GM19452 (cell line): ENCODE measurements around the gene MCF2L.

ENCODE experiments used
- ATAC-seq: cut with Tn5 transposase; IDR thresholded peaks from one replicate; pipeline ENCODE4 v1.9.1; 2021; ENCODE audit not compliant: unreplicated experiment

Gene MCF2L

GRCh38 chr13:112947796-112948195, 21.2 kb upstream of the MCF2L start:
- no peak for ATAC-seq

GRCh38 chr13:112951674-112952371, 17.2 kb upstream of the MCF2L start:
- ATAC-seq, result no peak

DNA sequence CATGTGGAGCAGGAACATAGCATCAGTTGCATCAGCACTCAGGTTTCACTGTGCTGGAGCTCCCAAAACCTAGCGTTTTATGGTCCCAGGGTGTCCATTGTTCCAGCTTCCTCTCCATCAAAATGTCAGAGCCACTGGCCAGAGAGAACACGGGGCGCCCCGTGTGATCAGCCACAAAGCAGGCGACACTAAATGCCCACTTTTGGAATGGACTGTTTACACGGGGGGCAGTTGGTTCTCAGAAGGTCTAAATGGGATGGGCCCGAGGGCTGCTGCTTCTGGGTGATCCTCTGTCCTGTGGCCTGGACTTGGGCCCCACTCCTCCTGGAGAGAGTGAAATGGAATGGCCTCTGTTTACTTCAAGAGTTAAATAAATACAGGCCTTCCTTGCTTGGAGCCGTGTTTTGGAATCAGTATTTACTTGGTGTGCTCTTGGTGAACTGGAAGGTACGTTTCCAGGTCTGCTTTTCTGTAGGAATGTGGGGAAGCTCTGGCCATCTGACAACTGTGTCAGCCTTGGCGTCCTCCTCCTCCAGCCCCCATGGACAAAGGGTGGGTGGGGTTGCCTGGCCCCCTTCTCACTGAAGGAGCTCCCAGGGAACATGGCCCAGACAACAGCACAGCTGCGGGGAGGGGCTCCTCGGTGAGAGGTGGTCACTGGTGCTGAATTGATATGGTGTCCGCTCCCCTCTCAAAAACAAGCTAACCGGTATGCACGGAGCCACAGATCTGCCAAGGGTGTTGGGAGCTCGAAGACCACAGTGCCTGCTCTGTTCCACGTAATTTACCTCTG, 16.1 kb upstream of the MCF2L start:
- ATAC-seq, result no peak

- no peak for ATAC-seq
Measured at GRCh38 chr13:112953591-112954487, 15.2 kb upstream of the MCF2L start.

DNA sequence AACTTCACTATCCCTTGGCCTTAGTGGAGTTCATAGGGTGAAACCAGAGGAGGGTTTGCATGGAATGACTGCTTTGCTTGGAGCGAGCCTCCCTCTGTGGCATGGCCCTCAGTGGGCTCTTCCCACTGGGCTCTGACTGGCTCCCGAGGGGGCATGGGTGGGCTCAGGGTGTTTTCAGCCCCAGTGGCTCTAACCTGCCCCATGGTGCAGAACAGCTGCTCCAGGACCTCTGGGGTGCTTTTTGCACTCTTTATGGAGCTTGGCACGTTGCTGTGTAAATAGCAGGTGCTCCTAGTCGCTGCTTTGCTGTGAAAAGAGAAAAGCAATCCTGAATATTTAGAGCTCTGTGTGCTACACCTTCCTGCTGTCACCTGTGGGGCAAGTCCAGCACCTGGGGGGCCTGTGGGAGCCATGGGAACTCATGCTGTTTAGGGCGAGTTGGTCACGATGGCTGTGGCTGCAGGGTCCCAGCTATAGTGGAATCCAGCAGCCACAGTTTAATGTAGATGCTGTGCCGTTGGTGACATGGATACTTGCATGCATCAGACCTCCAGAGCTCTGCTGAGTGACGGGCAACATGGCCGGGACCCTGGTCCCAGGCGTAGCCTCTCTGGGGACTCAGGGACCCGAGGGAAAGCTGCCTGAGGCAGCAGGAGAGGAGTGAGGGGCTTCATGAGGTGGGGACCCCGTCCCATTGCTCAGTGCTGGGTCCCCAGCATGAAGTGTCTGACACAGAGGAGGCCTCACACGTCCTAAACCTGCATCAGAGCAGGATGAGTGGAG, 14.3 kb upstream of the MCF2L start:
- no peak for ATAC-seq

DNA sequence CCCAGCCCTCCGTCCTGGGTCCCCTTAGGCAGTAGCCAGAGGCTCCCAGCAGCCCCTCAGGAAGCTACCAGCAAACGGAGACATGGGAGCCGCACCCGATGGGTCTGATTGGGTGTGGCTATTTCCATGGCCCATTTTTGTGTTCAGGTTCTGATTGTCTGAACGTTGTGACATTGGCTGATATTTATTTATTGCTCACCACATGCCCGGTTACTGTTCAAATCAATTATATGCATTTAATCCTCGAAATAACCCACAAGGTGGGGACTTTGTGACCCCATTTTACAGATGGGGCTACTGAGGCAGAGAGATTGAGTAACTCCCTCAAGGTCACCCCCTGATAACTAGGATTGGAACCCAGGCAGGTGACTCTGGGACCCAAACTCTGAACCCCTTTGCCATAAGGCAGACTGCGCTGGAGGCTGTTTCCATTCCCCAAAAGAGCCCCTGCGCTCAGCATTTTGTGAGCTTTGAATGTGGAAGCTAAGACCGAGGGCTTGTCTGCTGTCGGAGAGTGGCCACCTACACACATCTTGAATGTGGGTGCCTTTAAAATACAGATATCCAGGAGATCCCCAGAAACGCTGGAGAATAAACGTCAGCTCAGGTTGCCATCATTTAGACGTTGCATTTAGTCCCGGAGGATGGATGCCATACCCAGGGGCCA, 13.6 kb upstream of the MCF2L start:
- no peak for ATAC-seq

GRCh38 chr13:112955956-112956355, 13.1 kb upstream of the MCF2L start:
- ATAC-seq, result no peak

DNA sequence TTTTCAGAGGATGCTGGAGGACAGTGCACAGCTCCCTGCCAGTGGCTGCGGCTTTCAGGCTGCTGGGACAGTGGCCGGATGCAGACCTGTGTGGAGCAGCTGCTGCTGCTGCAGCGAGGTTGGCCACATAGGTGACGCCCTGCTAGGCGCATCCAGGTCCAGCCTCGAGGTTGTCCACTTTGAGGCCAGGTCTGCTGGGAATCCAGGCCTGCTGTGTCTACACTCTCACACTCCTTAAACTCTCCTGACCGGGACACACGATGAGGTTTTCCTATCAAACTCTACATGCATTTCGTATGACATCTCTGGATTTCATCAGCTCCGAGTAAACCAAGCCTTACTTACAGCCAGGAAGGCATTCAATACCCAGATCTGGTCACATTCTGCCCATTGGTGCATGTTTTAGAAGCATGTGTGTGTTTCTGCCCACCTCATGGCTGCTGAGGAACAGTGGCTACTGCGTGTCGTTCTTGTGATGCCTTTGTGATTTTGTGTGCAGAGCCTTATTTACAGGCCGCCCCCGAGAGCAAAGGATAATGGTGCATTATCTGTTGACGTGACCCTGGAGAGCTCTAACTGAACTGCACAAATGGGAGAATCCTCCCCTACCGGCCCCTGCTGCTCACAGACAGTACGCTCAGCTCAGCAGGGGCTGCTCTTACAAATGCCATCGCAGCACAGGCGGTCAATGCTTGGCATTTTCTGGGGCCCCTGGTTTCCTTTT, 12.3 kb upstream of the MCF2L start:
- ATAC-seq, result no peak

- ATAC-seq, result no peak
Measured at GRCh38 chr13:112957295-112957677, 11.7 kb upstream of the MCF2L start.

GRCh38 chr13:112958127-112958989, 10.7 kb upstream of the MCF2L start:
- no peak for ATAC-seq

DNA sequence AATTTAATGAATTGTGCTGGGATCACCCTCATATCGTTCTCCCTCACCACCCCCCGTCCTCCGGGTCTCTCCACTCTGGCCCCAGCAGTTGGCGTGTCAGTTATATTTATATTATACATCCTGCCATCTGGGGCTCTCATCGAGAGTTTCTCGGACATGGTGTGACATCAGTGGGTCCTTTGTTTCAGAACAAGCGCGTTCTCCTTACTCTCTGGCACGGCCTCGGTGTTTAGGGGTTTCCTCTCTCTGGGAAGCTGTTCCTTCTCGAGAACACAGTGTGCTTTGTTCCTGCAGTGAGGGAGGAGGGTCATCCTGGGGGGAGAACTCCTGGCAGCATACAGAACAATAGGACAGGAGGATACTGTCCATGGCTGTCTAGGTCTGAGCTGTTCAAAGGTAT, 9.8 kb upstream of the MCF2L start:
- ATAC-seq, result no peak

DNA sequence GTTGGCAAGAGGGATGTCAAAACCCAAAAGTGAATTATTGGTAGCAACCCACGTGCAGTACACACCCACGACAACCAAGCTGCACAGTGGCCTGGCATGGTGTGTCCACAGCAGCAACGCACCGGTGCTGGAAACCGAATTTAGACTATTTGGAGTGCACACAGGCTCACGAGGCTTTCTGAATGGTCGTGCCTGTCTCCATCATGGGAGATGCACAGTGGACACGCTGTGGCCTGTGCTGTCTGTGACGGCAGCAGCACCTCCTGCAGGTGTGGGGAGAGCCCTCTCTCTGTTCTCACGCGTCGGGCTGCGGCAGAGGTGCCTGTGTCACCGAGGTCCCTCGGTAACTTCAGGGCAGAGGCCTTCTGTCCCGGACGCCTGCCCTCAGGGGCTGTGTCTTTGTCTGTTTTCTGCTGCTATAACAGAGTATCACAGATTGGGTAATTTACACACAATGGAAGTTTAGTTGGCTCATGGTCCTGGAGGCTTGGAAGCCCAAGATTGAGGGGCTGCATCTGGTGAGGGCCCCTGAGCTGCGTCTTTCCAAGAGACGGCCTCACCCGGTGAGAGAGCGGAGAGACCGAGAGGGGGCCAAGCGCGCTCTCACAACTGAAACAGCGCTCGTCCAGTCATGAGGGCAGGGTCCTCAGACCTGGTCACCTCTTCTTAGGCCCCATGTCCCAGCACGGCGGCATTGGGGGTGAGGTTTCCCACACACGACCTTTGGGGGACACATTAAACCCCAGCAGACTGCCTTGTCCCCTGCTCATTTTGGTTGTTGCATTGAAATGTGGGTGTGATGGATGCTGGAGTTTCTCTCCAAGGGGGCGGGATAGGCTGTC, 9.1 kb upstream of the MCF2L start:
- no peak for ATAC-seq

- no peak for ATAC-seq
Measured at GRCh38 chr13:112960706-112961105, 8.3 kb upstream of the MCF2L start.

DNA sequence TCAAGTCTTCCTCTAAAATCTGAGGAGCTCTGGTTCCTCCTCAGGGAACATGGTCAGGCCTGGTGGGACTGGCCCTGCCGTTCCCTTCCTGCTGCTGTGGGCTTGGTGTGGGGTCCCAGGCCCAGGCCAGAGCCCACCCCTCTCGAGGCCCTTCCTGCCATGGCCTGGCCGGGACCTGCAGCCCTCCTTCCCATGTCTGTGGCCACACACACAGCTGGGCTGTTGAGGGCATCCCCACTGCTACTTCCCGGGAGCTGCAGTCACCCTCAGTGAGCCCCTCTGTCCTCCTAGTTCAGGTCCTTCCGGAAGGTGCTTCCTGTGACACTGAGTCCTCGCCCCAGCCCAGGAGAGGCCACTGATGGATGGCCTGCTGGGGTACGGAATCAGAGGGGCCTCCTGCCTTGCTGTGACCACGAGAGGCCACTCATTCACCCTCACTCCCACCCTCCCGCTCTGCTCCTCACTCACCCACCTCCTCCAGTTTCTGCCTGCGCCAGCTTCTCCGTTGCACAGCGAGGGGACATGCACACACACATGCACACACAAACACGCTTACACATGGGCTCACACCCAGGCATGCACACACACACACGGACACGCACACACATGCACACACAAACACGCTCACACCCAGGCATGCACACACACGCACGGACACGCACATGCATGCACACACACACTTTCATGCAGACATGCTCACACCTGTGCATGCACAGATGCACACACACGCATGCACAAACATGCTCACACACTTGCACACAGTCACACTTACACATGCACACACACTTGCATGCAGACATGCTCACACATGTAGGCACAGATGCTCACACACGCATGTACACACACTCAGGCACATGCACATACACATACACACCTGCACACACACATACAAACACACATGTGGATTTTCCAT, 7.3 kb upstream of the MCF2L start:
- no peak for ATAC-seq

DNA sequence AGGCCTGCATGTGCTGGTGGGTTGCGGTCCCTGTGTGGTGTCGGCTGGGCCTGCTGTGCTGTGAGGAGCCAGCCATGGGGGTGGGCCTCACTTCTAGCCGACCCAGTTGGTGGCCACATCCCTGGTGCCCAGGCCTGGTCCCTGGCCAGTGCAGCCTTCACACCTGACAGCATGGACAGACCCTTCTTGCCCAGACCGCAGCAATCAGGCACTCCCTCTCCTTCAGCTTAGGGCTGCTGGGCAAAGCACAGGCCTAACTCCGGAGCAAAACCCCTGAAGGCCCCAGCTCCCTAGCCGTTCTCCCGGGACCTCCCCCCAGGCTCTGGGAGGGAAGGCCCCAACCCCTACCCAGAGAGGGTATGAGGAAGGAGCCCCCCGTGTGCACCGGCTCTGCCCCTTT, 6.6 kb upstream of the MCF2L start:
- no peak for ATAC-seq

GRCh38 chr13:112962911-112963625, 5.9 kb upstream of the MCF2L start:
- ATAC-seq, result no peak
